HG03095 (cell line): Measurements from ENCODE around the gene ABCA4.
"Not testable (repeated sequence)": the region's sequence is repeated elsewhere in the genome, so short reads cannot be mapped to it uniquely, and the experiment has no call there.

Experiments used
- ATAC-seq: cut with Tn5 transposase; IDR thresholded peaks from one replicate; pipeline ENCODE4 v1.9.1; 2021; ENCODE audit warnings: moderate library complexity; ENCODE audit not compliant: unreplicated experiment

ABCA4 gene

DNA sequence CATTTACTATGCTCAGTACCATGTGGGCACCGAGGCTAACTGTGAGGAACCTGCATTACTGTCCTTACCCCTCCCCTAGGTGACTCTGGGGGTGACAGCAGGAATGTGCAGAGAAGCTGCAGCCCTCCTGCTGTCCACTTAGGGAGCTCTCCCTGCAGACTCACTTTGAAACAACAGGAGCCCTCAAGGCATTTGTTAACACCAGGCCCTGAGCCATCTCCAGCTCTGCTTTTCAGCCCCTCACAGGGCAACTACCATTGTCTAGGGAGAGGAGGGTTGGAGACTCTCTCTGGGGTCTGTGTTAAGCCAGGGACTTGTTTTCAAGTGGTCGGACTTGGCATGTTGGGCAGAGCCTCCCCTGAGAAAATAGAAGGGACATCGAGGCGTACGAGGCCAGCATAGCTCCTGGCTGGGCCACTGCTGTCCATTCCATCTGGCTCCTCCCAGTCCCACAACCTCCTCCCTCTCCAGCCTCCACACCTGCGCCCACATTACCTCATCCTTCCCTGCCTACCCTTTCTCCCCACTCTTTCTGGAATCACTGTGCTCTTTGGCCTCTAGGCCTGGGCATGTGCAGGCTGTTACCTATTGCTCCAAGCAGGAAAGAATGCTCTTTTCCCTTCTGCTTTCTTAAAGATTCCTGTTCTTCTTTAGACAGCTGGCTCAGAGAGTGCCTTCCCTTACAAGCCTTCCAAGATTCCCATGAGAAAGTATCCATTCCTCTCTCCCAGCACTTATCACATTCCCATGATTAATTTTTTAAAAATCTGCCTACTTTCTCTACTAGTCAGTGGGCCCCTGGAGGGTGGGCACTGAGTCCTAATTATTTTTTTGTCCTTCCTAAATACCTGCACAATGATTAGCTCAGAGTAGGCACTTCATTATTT is 109.0 kb downstream of the ABCA4 start:
- no peak for ATAC-seq

DNA sequence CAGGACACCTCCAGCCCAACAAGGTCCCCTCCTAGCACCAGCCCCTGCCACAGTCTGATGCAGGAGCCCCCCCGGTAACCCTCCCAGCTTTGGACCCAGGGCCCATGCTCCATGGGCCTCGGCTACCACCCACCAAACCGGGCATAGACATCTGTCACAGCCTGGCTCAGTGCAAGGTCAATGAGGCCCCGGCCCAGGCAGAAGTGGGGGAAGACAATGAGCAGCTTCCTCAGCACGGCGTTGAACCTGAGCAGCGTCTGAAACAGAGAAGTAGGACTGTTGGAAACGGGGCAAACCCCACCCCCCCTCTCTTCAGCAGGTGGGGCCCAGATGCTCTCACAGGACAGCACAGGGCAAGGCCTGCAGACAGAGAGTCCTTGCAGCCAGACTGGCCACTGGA is 109.8 kb downstream of the ABCA4 start:
- ATAC-seq, result no peak

- ATAC-seq, result no peak
These were observed 111.6 kb downstream of the ABCA4 start for GRCh38 chr1:94009304-94009703.

GRCh38 chr1:94006604-94007003 is 114.3 kb downstream of the ABCA4 start:
- no peak for ATAC-seq

DNA sequence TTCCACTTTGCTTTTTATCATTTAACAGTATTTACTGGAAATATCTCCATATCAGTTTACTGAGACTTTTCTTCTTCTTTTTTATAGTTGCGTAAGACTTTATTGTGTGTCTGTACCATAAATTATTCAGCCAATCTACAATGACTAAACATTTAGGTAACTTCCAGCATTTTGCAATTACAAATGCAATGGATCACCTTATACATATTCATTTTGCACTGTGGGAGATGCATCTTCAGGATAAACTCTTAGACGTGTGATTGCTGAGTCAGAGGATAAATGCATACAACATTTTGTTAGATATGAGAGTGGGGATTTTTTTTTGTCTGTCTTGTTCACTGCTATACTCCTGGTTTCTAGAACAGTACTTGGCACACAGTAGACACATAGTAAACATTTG is 116.0 kb downstream of the ABCA4 start:
- no peak for ATAC-seq

GRCh38 chr1:94002046-94002787 is 118.7 kb downstream of the ABCA4 start:
- no peak for ATAC-seq

- no peak for ATAC-seq
These were observed 119.4 kb downstream of the ABCA4 start for GRCh38 chr1:94001397-94002045.

DNA sequence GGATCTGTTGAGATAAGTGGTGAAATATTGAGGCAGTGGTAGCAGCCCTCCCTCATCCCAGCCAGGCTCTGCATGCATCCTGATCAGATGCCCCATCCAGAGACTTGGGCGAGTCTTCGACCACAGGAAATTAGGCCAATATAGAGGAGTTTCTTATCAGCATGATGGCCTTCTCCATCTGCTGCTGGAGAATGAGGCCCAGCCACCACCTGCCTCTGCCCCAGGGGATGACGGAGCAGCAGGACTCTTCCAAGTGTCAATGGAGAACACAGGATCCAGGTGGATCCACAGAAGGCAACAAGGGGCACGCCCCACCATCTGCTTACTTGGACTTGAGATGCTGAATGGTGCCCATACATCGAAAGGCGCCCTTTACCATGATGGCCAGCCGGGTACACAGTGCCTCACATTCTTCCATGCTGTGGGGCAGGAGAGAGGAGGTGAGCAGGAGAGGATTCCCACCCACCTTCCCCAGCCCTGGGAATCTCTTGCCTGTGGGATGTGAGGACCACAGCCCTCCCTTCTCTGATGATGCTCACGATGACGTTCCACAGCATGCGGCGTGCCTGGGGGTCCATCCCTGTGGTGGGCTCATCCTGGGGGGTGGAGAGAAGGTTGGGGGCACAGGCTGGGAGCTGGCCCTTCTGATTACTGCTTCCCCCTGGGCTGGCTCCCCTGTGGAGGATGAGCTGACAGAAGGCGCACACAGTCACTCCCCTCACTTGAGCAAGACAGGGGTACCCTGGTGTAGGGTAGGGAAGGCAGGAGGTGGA is 120.3 kb downstream of the ABCA4 start:
- ATAC-seq, result no peak

GRCh38 chr1:93999840-94000415 is 121.0 kb downstream of the ABCA4 start:
- ATAC-seq, result no peak

- ATAC-seq, result not testable (repeated sequence)
These were observed 122.4 kb downstream of the ABCA4 start for GRCh38 chr1:93998532-93998931.

GRCh38 chr1:93997756-93998155 is 123.2 kb downstream of the ABCA4 start:
- no peak for ATAC-seq

- no peak for ATAC-seq
These were observed 125.0 kb downstream of the ABCA4 start for GRCh38 chr1:93995837-93996536.

GRCh38 chr1:93993731-93994130 is 127.2 kb downstream of the ABCA4 start:
- ATAC-seq, result no peak

GRCh38 chr1:93992954-93993353 is 128.0 kb downstream of the ABCA4 start:
- no peak for ATAC-seq

GRCh38 chr1:93992190-93992589 is 128.8 kb downstream of the ABCA4 start:
- ATAC-seq, result no peak

DNA sequence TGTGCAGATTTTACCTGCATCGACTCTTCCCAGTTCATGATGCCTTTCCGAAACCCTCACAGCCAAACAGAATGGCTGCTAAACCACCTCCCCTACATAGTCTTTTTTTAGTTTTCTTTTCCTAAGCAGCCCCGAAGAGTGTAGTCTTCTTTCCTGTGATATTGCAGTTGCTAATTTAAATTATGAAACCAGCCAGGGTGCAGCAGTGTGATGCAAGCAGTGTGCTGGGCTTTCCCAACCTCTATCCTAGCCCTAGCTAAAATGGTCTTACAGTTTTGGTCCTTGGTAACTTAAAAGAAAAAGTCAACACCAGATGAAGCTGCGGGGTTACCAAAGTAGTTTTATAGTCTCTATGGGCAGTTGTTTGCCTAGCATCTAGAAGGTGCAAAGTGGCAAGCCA is 129.7 kb downstream of the ABCA4 start:
- no peak for ATAC-seq

- ATAC-seq, result not testable (repeated sequence)
These were observed 130.5 kb downstream of the ABCA4 start for GRCh38 chr1:93990477-93990876.

DNA sequence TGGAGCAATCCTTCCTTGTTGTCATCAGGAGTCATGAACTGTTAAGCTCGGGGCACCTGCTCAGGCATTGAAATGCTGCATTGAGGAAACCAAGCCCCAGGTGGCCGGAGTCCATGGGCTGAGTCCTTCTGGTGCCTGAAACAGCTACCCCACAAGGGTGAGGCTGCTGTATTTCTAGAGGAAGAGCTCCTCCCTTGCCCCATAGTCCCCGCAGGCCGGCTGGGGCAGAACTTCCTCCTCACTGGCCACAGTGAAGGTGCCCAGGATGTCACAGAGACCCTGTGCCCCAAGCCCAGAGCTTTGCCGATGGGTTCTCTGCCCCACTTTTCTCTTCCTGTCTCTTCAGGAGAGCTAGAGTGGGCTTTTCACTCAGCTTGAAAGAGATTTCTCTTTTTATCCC is 130.9 kb downstream of the ABCA4 start:
- ATAC-seq, result no peak

GRCh38 chr1:93989601-93990000 is 131.3 kb downstream of the ABCA4 start:
- no peak for ATAC-seq
